Adrenal gland (tissue), 12 donors: ENCODE results near the gene MAB21L2. TPM values are rescaled to one million over a fixed set of nuclear protein-coding genes. Genes with fewer than 3 reads are reported as not detected.

Source experiments
- DNase-seq, 7 donors: peaks; one replicate each; pipeline ENCODE4 v3.0.0-alpha.2; 2019 to 2020
- H3K27ac ChIP-seq, 5 donors: fragments of 200-600 bp; sonication (generic) in 4 of 5; 1 replicate in 3 of 5; 2 replicates in 2 of 5; pipeline versions ENCODE4 v1.5.1 to v1.8.0; 2016 to 2020; ENCODE audit warnings: mild to moderate bottlenecking in 1 of 5
- H3K27me3 ChIP-seq: fragments of 200-600 bp; 2 replicates; pipeline ENCODE4 v1.8.0; 2021
- H3K36me3 ChIP-seq, 2 donors: fragments of 200-600 bp; replicated peaks in 1 of 2; 1 replicate in 1 of 2; 2 replicates in 1 of 2; pipeline versions ENCODE4 v1.5.1 to v1.8.0; 2018 to 2022
- H3K4me1 ChIP-seq, 2 donors: fragments of 200-600 bp; replicated peaks in 1 of 2; 1 replicate in 1 of 2; 2 replicates in 1 of 2; pipeline versions ENCODE4 v1.5.1 to v1.8.0; 2018 to 2021
- H3K4me3 ChIP-seq, 4 donors: fragments of 200-600 bp; sonication (generic) in 3 of 4; one replicate each; pipeline ENCODE4 v1.5.1; 2016 to 2018
- H3K9me3 ChIP-seq, 3 donors: fragments of 200-600 bp; sonication (generic) in 1 of 3; replicated peaks in 1 of 3; 1 replicate in 2 of 3; 2 replicates in 1 of 3; pipeline versions ENCODE4 v1.5.1 to v1.8.0; 2016 to 2021
- CTCF ChIP-seq, 6 experiments: fragments of 450-650 bp in 4 of 6; fragments of 200-600 bp in 2 of 6; sonication (generic) in 1 of 6; IDR thresholded peaks; 1 replicate in 5 of 6; 2 replicates in 1 of 6; pipeline versions ENCODE4 v1.5.1 to v1.8.0; 2016 to 2021; ENCODE audit warnings: antibody characterized with exemption in 6 of 6, mild to moderate bottlenecking in 2 of 6, moderate library complexity in 1 of 6
- POLR2A ChIP-seq, 2 donors: fragments of 450-650 bp; IDR thresholded peaks; one replicate each; pipeline ENCODE4 v1.6.1; 2017; ENCODE audit warnings: antibody characterized with exemption in 2 of 2, mild to moderate bottlenecking in 2 of 2, moderate library complexity in 1 of 2
- WGBS, 4 donors: extraction: QIAGEN DNeasy Blood & Tissue Kit in 2 of 4; methylation state at CpG; one replicate each; pipeline versions ENCODE4 v1.1.5 to v1.1.7; 2013 to 2017; 5-methylcytosine and 5-hydroxymethylcytosine counted together
- intact Hi-C, 2 donors: fragments of 100-400 bp; cut with DNase I; formaldehyde crosslinking; loops; one replicate each; pipeline versions ENCODE4 v1.14.1 to v1.15.0; 2022 to 2023
- polyA plus RNA-seq, 3 donors: library from polyadenylated mRNA; stranded (reverse); fragments of 200-250 nt in 2 of 3; fragments of 350-450 nt in 1 of 3; fragmentation: Illumina TruSeq in 1 of 3; extraction: RNeasy Lipid Tissue Mini Kit (QIAGEN cat#74804) in 1 of 3; gene quantifications; one replicate each; pipeline ENCODE4 v1.2.3, GENCODE V29; 2013 to 2014
- total RNA-seq, 9 donors: library from RNA; depleted of rRNA in 4 of 9; stranded (reverse); fragments of >200 nt in 4 of 9; fragments of 120-200 nt in 1 of 9; fragmentation: NEBNext Ultra II Directional in 1 of 9; extraction: Animal tissue kit (Norgen Biotek cat#: 25700) in 1 of 9; gene quantifications; one replicate each; pipeline versions ENCODE4 v1.1.0 to v1.2.4, GENCODE V29; 2013 to 2023
- donor health status: healthy with polysubstance abuse.
- donor health status: Bipolar disorder and iron deficiency.
- donor health status: DM: yes; HTN: yes; CAD: no.
- donor health status: DM: no; HTN: no; CAD: no.
- donor health status: DM: no; HTN: no; CAD: no.
- donor health status: DM: yes; HTN: yes; CAD: no.

MAB21L2 gene
- total and polyA plus RNA-seq, 12 donors, result 0.31 to 7.5 (median 3.3) TPM; not detected in 4

GRCh38 chr4:150572704-150573504, 9.0 kb upstream of the MAB21L2 start:
- H3K9me3 ChIP-seq, result no peaks in the 10 kb centered on the region
- no peaks in the 10 kb centered on the region for H3K4me1 ChIP-seq
- intact Hi-C loops, result no loop called here
- 82 to 94% (median 93%) methylated on average over 5 of the region's 5 CpGs for WGBS, 4 donors
- no peak for DNase-seq
- H3K4me3 ChIP-seq, result no peak overlapping the region
- no peaks in the 10 kb centered on the region for H3K27me3 ChIP-seq
- H3K36me3 ChIP-seq, result no peaks in the 10 kb centered on the region
- no peak overlapping the region for H3K27ac ChIP-seq
- TF ChIP-seq CTCF (IDR thresholded peaks at IDR 0.05) (no peak), POLR2A (IDR thresholded peaks at IDR 0.05) (no peak)

GRCh38 chr4:150573534-150573933, 8.4 kb upstream of the MAB21L2 start:
- Histone ChIP-seq H3K36me3 (no peaks in the 10 kb centered on the region), H3K27ac (no peak overlapping the region), H3K4me3 (no peak overlapping the region), H3K27me3 (no peaks in the 10 kb centered on the region), H3K9me3 (no peaks in the 10 kb centered on the region), H3K4me1 (no peaks in the 10 kb centered on the region)
- WGBS, 4 donors, result 91 to 98% (median 95%) methylated on average over 1 of the region's 1 CpG
- TF ChIP-seq CTCF (IDR thresholded peaks at IDR 0.05), result no peak
- no peak for TF ChIP-seq POLR2A (IDR thresholded peaks at IDR 0.05)
- intact Hi-C loops, result no loop called here
- no peak for DNase-seq

GRCh38 chr4:150574678-150575077, 7.3 kb upstream of the MAB21L2 start:
- H3K4me1 ChIP-seq, result no peaks in the 10 kb centered on the region
- no peaks in the 10 kb centered on the region for H3K9me3 ChIP-seq
- no peaks in the 10 kb centered on the region for H3K36me3 ChIP-seq
- no peaks in the 10 kb centered on the region for H3K27me3 ChIP-seq
- H3K4me3 ChIP-seq, result no peak overlapping the region
- no peak overlapping the region for H3K27ac ChIP-seq
- DNase-seq, result no peak
- TF ChIP-seq CTCF (IDR thresholded peaks at IDR 0.05), result no peak
- WGBS, 4 donors, result 85 to 94% (median 93%) methylated on average over 3 of the region's 3 CpGs
- intact Hi-C loops, result no loop called here

GRCh38 chr4:150577796-150578195, 4.2 kb upstream of the MAB21L2 start:
- no peak overlapping the region for H3K27ac ChIP-seq
- 86 to 96% (median 89%) methylated on average over 1 of the region's 1 CpG for WGBS, 4 donors
- no peaks in the 10 kb centered on the region for H3K36me3 ChIP-seq
- H3K4me3 ChIP-seq, result no peak overlapping the region
- H3K27me3 ChIP-seq, result no peaks in the 10 kb centered on the region
- no peak for TF ChIP-seq POLR2A (IDR thresholded peaks at IDR 0.05)
- TF ChIP-seq CTCF (IDR thresholded peaks at IDR 0.05), result no peak
- intact Hi-C loops, result no loop called here
- DNase-seq, result no peak
- H3K9me3 ChIP-seq, result no peaks in the 10 kb centered on the region
- no peaks in the 10 kb centered on the region for H3K4me1 ChIP-seq
